ENCODE data around the gene SH3TC1.

Gene SH3TC1

DNA sequence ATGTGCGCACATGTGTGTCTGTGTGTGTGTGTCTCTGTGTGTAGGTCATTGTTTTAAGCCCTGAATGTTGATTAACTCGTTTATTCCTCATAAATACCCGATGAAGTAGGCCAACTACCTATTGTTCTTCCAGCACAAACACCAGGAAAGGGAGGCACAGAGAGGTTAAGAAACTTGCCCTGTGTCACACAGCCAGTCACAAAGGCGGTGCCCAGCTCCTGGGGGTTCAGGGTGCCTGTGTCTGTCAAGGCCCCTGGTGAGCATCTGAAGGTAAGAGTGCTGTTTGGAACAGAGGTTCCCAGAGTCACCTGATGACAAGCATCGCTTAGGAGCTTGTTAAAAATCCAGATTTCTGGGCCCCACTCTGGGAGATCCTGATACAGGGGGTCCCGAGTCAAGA, 18.0 kb upstream of the SH3TC1 start:
- no peak for ATAC-seq (ENCODE audit: low read depth)
- DNase-seq (ENCODE audit: low spot score) = no peak
- Histone ChIP-seq H3K27me3 (ENCODE audit: insufficient read depth, poor library complexity, severe bottlenecking) (no peaks in the 10 kb centered on the region), H3K9me3 (ENCODE audit: severe bottlenecking) (no peaks in the 10 kb centered on the region), H3K4me3 (ENCODE audit: severe bottlenecking) (no peak overlapping the region), H3K4me1 (ENCODE audit: insufficient read depth, poor library complexity, severe bottlenecking) (peaks cover 39% of the 10 kb centered on the region), H3K27ac (ENCODE audit: poor library complexity, severe bottlenecking) (peak overlapping the region; percentile 88), H3K36me3 (ENCODE audit: low read depth) (no peaks in the 10 kb centered on the region)
- TF ChIP-seq, protein P1, sequence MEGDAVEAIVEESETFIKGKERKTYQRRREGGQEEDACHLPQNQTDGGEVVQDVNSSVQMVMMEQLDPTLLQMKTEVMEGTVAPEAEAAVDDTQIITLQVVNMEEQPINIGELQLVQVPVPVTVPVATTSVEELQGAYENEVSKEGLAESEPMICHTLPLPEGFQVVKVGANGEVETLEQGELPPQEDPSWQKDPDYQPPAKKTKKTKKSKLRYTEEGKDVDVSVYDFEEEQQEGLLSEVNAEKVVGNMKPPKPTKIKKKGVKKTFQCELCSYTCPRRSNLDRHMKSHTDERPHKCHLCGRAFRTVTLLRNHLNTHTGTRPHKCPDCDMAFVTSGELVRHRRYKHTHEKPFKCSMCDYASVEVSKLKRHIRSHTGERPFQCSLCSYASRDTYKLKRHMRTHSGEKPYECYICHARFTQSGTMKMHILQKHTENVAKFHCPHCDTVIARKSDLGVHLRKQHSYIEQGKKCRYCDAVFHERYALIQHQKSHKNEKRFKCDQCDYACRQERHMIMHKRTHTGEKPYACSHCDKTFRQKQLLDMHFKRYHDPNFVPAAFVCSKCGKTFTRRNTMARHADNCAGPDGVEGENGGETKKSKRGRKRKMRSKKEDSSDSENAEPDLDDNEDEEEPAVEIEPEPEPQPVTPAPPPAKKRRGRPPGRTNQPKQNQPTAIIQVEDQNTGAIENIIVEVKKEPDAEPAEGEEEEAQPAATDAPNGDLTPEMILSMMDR (IDR thresholded peaks at IDR 0.05; ENCODE audit: poor library complexity, severe bottlenecking) = no peak

DNA sequence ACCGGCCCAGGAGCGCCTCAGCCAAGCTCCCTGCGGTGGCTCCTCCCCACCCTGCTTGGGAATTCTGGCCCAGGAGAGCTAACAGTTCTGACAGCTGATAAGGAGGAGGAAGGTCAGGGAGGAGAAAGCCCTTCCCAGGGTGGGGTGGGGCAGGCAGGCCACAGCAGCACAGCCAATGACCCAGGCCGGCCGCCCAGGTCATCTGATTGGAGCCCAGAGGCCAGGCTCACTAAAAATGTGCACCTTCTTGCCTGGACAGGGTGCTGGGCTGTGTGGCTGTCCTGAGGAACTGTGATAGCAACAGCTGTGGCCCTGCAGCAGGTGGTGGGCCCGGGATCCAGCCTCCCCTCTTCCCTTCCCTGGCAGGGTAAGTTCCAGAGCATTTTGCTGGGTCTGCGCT, 17.2 kb upstream of the SH3TC1 start:
- no peak for DNase-seq (ENCODE audit: low spot score)

GRCh38 chr4:8182294-8182693, 16.8 kb upstream of the SH3TC1 start:
- no peaks in the 10 kb centered on the region for H3K36me3 ChIP-seq (ENCODE audit: low read depth)
- H3K27ac ChIP-seq (ENCODE audit: poor library complexity, severe bottlenecking) = peak overlapping the region; percentile 88
- TF ChIP-seq, protein P1 (IDR thresholded peaks at IDR 0.05; ENCODE audit: poor library complexity, severe bottlenecking) = no peak
- no peaks in the 10 kb centered on the region for H3K9me3 ChIP-seq (ENCODE audit: severe bottlenecking)
- H3K4me1 ChIP-seq (ENCODE audit: insufficient read depth, poor library complexity, severe bottlenecking) = peaks cover 39% of the 10 kb centered on the region
- no peaks in the 10 kb centered on the region for H3K27me3 ChIP-seq (ENCODE audit: insufficient read depth, poor library complexity, severe bottlenecking)
- ATAC-seq (ENCODE audit: low read depth) = no peak
- no peak overlapping the region for H3K4me3 ChIP-seq (ENCODE audit: severe bottlenecking)
- no peak for DNase-seq (ENCODE audit: low spot score)

More for the DNA sequence above, 17.2 kb upstream of the SH3TC1 start:
- TF ChIP-seq, protein P1 (IDR thresholded peaks at IDR 0.05; ENCODE audit: poor library complexity, severe bottlenecking) = no peak
- Histone ChIP-seq H3K9me3 (ENCODE audit: severe bottlenecking) (no peaks in the 10 kb centered on the region), H3K4me3 (ENCODE audit: severe bottlenecking) (no peak overlapping the region), H3K4me1 (ENCODE audit: insufficient read depth, poor library complexity, severe bottlenecking) (peaks cover 39% of the 10 kb centered on the region), H3K36me3 (ENCODE audit: low read depth) (no peaks in the 10 kb centered on the region), H3K27me3 (ENCODE audit: insufficient read depth, poor library complexity, severe bottlenecking) (no peaks in the 10 kb centered on the region), H3K27ac (ENCODE audit: poor library complexity, severe bottlenecking) (peak overlapping the region; percentile 88)
- no peak for ATAC-seq (ENCODE audit: low read depth)

DNA sequence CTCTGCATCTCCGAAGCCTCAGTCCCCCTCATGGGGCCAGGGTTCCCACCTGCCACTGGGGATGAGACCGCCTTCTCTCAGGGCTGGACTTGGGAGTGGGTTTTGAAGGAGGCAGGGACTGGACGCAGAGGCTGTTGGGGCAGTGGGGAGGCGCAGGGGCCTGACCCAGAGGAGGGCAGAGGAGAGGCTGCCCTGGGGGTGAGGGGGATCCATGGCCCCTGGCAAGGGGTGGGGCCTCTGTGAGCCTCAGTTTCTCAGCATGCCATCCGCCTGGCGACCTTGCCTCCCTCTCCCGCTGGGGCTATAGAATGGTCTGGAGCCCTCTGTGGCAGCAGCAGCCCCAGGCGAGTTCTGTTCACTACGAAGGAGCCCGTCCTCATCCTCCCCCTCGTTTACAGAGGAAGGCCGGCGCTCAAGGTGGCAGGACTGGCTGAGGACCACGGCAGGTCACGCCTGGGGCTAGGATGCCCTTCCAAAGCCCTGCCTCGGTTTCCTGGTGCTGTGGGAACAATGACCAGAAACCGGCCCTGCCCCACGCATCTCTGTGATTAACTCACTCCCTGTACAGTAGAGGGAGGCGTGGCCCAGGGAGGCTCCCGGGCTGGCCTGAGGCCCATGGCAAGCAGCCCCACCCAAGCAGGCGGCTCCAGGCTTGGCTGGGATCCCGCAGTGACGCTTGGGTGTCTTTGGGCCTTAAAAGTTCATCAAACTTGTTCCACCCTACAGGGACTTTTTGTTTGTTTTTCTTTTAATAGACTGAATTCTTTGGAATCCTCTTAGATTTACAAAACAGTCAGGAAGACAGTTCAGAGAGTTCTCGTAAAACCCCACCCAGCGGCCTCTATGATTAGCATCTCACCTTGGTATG, 16.0 kb upstream of the SH3TC1 start:
- ATAC-seq (ENCODE audit: low read depth) (peak; percentile 84), DNase-seq (ENCODE audit: low spot score) (peak; percentile 96)
- Histone ChIP-seq H3K9me3 (ENCODE audit: severe bottlenecking) (no peaks in the 10 kb centered on the region), H3K27me3 (ENCODE audit: insufficient read depth, poor library complexity, severe bottlenecking) (no peaks in the 10 kb centered on the region), H3K4me3 (ENCODE audit: severe bottlenecking) (no peak overlapping the region), H3K27ac (ENCODE audit: poor library complexity, severe bottlenecking) (peak overlapping the region; percentile 88), H3K4me1 (ENCODE audit: insufficient read depth, poor library complexity, severe bottlenecking) (peaks cover 42% of the 10 kb centered on the region), H3K36me3 (ENCODE audit: low read depth) (no peaks in the 10 kb centered on the region)
- TF ChIP-seq, protein P1 (IDR thresholded peaks at IDR 0.05; ENCODE audit: poor library complexity, severe bottlenecking) = no peak

GRCh38 chr4:8184061-8184460, 15.0 kb upstream of the SH3TC1 start:
- DNase-seq (ENCODE audit: low spot score) = no peak
- H3K27ac ChIP-seq (ENCODE audit: poor library complexity, severe bottlenecking) = peak overlapping the region; percentile 88

More at GRCh38 chr4:8184061-8184460, 15.0 kb upstream of the SH3TC1 start:
- Histone ChIP-seq H3K27me3 (ENCODE audit: insufficient read depth, poor library complexity, severe bottlenecking) (no peaks in the 10 kb centered on the region), H3K4me1 (ENCODE audit: insufficient read depth, poor library complexity, severe bottlenecking) (peaks cover 50% of the 10 kb centered on the region), H3K9me3 (ENCODE audit: severe bottlenecking) (no peaks in the 10 kb centered on the region), H3K4me3 (ENCODE audit: severe bottlenecking) (no peak overlapping the region), H3K36me3 (ENCODE audit: low read depth) (no peaks in the 10 kb centered on the region)
- TF ChIP-seq, protein P1 (IDR thresholded peaks at IDR 0.05; ENCODE audit: poor library complexity, severe bottlenecking) = no peak
- ATAC-seq (ENCODE audit: low read depth) = no peak

Data from RWPE2 (cell line).